Esophagus muscularis mucosa (tissue), 4 donors: ENCODE measurements around the gene GABRD. TPM values are rescaled to one million over a fixed set of nuclear protein-coding genes. Genes with fewer than 3 reads are reported as not detected.

ENCODE experiments used
- DNase-seq: peaks from one replicate; pipeline ENCODE4 v3.0.0-alpha.2; 2017; ENCODE audit errors: extremely low spot score
- H3K27ac ChIP-seq, 4 donors: fragments of 200-600 bp; sonication (generic); replicated peaks in 1 of 4; 1 replicate in 3 of 4; 2 replicates in 1 of 4; pipeline ENCODE4 v1.5.1; 2016 to 2019; ENCODE audit warnings: mild to moderate bottlenecking in 1 of 4
- H3K27me3 ChIP-seq, 4 donors: fragments of 200-600 bp; sonication (generic); one replicate each; pipeline versions ENCODE4 v1.5.1 to v1.6.0; 2016 to 2019
- H3K36me3 ChIP-seq, 4 donors: fragments of 200-600 bp; sonication (generic); one replicate each; pipeline ENCODE4 v1.5.1; 2016 to 2019
- H3K4me1 ChIP-seq, 4 donors: fragments of 200-600 bp; sonication (generic); one replicate each; pipeline ENCODE4 v1.5.1; 2016 to 2019
- H3K4me3 ChIP-seq, 4 donors: fragments of 200-600 bp; sonication (generic); 1 replicate in 2 of 4; 2 replicates in 2 of 4; pipeline ENCODE4 v1.5.1; 2016 to 2019; ENCODE audit warnings: mild to moderate bottlenecking in 4 of 4, moderate library complexity in 1 of 4
- H3K9me3 ChIP-seq, 4 donors: fragments of 200-600 bp; sonication (generic); 1 replicate in 3 of 4; 2 replicates in 1 of 4; pipeline ENCODE4 v1.5.1; 2016 to 2019
- CTCF ChIP-seq, 3 experiments: fragments of 200-600 bp in 2 of 3; fragments of 450-650 bp in 1 of 3; sonication (generic) in 2 of 3; IDR thresholded peaks; one replicate each; pipeline ENCODE4 v1.5.1; 2017 to 2019; ENCODE audit warnings: antibody characterized with exemption in 3 of 3, mild to moderate bottlenecking in 2 of 3, moderate library complexity in 1 of 3
- EP300 ChIP-seq: sonication (generic); formaldehyde crosslinking; IDR thresholded peaks from one replicate; pipeline ENCODE4 v1.6.1; 2017; ENCODE audit warnings: antibody characterized with exemption
- POLR2A ChIP-seq: fragments of 450-650 bp; IDR thresholded peaks from one replicate; pipeline ENCODE4 v1.6.1; 2017; ENCODE audit warnings: antibody characterized with exemption, moderate library complexity, mild to moderate bottlenecking, low read depth
- POLR2AphosphoS5 ChIP-seq, 2 donors: sonication (generic); formaldehyde crosslinking; IDR thresholded peaks; one replicate each; pipeline ENCODE4 v1.6.1; 2017; ENCODE audit warnings: antibody characterized with exemption in 2 of 2
- WGBS: methylation state at CpG from one replicate; pipeline ENCODE4 v1.1.5; 2018; 5-methylcytosine and 5-hydroxymethylcytosine counted together
- intact Hi-C: fragments of 100-400 bp; cut with DNase I; formaldehyde crosslinking; loops from one replicate; pipeline ENCODE4 v1.15.1; 2023
- total RNA-seq, 4 donors: library from RNA; depleted of rRNA; stranded (reverse); fragments of >200 nt; gene quantifications; one replicate each; pipeline versions ENCODE4 v1.1.0 to v1.2.1, GENCODE V29; 2016

Gene GABRD
- total RNA-seq, 4 donors from 2014 or later = not detected

GRCh38 chr1:1989789-1990188 lies 29.4 kb upstream of the GABRD start:
- peak overlapping the region; percentile 42 to 64 (median 46) for H3K27ac ChIP-seq
- no peaks in the 10 kb centered on the region for H3K36me3 ChIP-seq
- no peak for TF ChIP-seq CTCF (IDR thresholded peaks at IDR 0.05)
- TF ChIP-seq EP300 = no peak
- no peak for TF ChIP-seq POLR2AphosphoS5 (IDR thresholded peaks at IDR 0.05)
- TF ChIP-seq POLR2A = no peak
- no peak for DNase-seq
- no peak overlapping the region for H3K4me3 ChIP-seq
- H3K4me1 ChIP-seq = peaks cover 2 to 20% (median 7%) of the 10 kb centered on the region in 4 donors
- no peaks in the 10 kb centered on the region for H3K9me3 ChIP-seq
- intact Hi-C loops = no loop called here
- 50% methylated on average over 9 of the region's 9 CpGs for WGBS
- peaks cover 0 to 76% (median 0%) of the 10 kb centered on the region in 4 donors for H3K27me3 ChIP-seq

GRCh38 chr1:1990222-1990621 lies 28.9 kb upstream of the GABRD start:
- peaks cover 2 to 20% (median 7%) of the 10 kb centered on the region in 4 donors for H3K4me1 ChIP-seq
- H3K4me3 ChIP-seq = no peak overlapping the region
- intact Hi-C loops = no loop called here
- no peaks in the 10 kb centered on the region for H3K36me3 ChIP-seq
- no peak for TF ChIP-seq POLR2A
- TF ChIP-seq CTCF (IDR thresholded peaks at IDR 0.05) = no peak
- no peak for TF ChIP-seq EP300
- no peak for TF ChIP-seq POLR2AphosphoS5 (IDR thresholded peaks at IDR 0.05)
- no peak for DNase-seq
- 35% methylated on average over 10 of the region's 10 CpGs for WGBS
- peak overlapping the region; percentile 42 to 64 (median 46) for H3K27ac ChIP-seq
- peaks cover 0 to 76% (median 0%) of the 10 kb centered on the region in 4 donors for H3K27me3 ChIP-seq
- no peaks in the 10 kb centered on the region for H3K9me3 ChIP-seq

- Histone ChIP-seq H3K27me3 (peaks cover 0 to 66% (median 0%) of the 10 kb centered on the region in 4 donors), H3K36me3 (no peaks in the 10 kb centered on the region), H3K9me3 (no peaks in the 10 kb centered on the region), H3K4me3 (no peak overlapping the region), H3K27ac (no peak overlapping the region), H3K4me1 (peaks cover 0 to 13% (median 2%) of the 10 kb centered on the region in 4 donors)
- TF ChIP-seq EP300 (no peak), CTCF (IDR thresholded peaks at IDR 0.05) (no peak), POLR2AphosphoS5 (IDR thresholded peaks at IDR 0.05) (no peak), POLR2A (no peak)
- intact Hi-C loops = no loop called here
- no peak for DNase-seq
- 81% methylated on average over 8 of the region's 8 CpGs for WGBS
Observed at GRCh38 chr1:1994536-1994935, 24.6 kb upstream of the GABRD start.

GRCh38 chr1:1996207-1996651 lies 22.9 kb upstream of the GABRD start:
- H3K4me1 ChIP-seq = no peaks in the 10 kb centered on the region
- no peak for DNase-seq
- H3K36me3 ChIP-seq = no peaks in the 10 kb centered on the region
- H3K27ac ChIP-seq = no peak overlapping the region
- 60% methylated on average over 12 of the region's 12 CpGs for WGBS
- TF ChIP-seq EP300 = no peak
- no peak for TF ChIP-seq POLR2AphosphoS5 (IDR thresholded peaks at IDR 0.05)
- no peak for TF ChIP-seq POLR2A
- TF ChIP-seq CTCF (IDR thresholded peaks at IDR 0.05) = no peak
- peaks cover 0 to 67% (median under 1%) of the 10 kb centered on the region in 4 donors for H3K27me3 ChIP-seq
- no peaks in the 10 kb centered on the region for H3K9me3 ChIP-seq
- intact Hi-C loops = no loop called here
- no peak overlapping the region for H3K4me3 ChIP-seq

- H3K36me3 ChIP-seq = no peaks in the 10 kb centered on the region
- no peak for DNase-seq
- no peaks in the 10 kb centered on the region for H3K4me1 ChIP-seq
- H3K27ac ChIP-seq = no peak overlapping the region
- no peak overlapping the region for H3K4me3 ChIP-seq
- peaks cover 0 to 75% (median 8%) of the 10 kb centered on the region in 4 donors for H3K27me3 ChIP-seq
- intact Hi-C loops = no loop called here
- no peak for TF ChIP-seq POLR2AphosphoS5 (IDR thresholded peaks at IDR 0.05)
- TF ChIP-seq CTCF (IDR thresholded peaks at IDR 0.05) = no peak
- TF ChIP-seq POLR2A = no peak
- TF ChIP-seq EP300 = no peak
- no peaks in the 10 kb centered on the region for H3K9me3 ChIP-seq
- 77% methylated on average over 6 of the region's 6 CpGs for WGBS
Observed at GRCh38 chr1:1997576-1997975, 21.6 kb upstream of the GABRD start.
